Prostate gland (tissue), 2 donors: ENCODE data around the gene CLMP.

Experiments
- POLR2A ChIP-seq: fragments of 450-650 bp; IDR thresholded peaks from one replicate; pipeline ENCODE4 v1.6.1; 2016; ENCODE audit warnings: antibody characterized with exemption, mild to moderate bottlenecking
- TF ChIP-seq, protein P1 (sequence below), 4 experiments: fragments of 200-600 bp in 2 of 4; fragments of 450-650 bp in 2 of 4; sonication (generic) in 2 of 4; IDR thresholded peaks; 1 replicate in 3 of 4; 2 replicates in 1 of 4; pipeline ENCODE4 v1.5.1; 2016 to 2019; ENCODE audit warnings: antibody characterized with exemption in 4 of 4, mild to moderate bottlenecking in 2 of 4, moderate library complexity in 2 of 4

DNA sequence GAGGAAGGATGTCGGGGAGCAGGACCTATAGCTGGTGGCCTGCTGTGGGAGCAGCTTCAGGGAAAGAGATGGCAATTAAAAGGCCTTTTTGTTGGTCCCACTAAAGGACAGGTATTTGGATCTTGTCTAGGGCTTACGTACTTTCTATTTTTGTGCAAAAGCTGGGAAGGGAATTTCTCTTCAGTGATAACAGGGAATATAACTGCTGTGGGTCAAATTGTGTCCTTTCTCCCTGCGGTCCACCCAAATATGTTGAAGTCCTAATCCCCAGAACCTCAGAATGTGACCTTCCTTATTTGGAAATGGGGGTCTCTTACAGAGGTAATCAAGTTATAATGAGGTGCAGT is 147.1 kb downstream of the CLMP start:
- no peak for TF ChIP-seq POLR2A
- TF ChIP-seq, protein P1, sequence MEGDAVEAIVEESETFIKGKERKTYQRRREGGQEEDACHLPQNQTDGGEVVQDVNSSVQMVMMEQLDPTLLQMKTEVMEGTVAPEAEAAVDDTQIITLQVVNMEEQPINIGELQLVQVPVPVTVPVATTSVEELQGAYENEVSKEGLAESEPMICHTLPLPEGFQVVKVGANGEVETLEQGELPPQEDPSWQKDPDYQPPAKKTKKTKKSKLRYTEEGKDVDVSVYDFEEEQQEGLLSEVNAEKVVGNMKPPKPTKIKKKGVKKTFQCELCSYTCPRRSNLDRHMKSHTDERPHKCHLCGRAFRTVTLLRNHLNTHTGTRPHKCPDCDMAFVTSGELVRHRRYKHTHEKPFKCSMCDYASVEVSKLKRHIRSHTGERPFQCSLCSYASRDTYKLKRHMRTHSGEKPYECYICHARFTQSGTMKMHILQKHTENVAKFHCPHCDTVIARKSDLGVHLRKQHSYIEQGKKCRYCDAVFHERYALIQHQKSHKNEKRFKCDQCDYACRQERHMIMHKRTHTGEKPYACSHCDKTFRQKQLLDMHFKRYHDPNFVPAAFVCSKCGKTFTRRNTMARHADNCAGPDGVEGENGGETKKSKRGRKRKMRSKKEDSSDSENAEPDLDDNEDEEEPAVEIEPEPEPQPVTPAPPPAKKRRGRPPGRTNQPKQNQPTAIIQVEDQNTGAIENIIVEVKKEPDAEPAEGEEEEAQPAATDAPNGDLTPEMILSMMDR (IDR thresholded peaks at IDR 0.05): no peak
